Gastroesophageal sphincter (tissue), 3 donors: ENCODE results near the gene UMPS.

Experiments
- EP300 ChIP-seq: sonication (generic); formaldehyde crosslinking; IDR thresholded peaks from one replicate; pipeline ENCODE4 v1.6.1; 2017; ENCODE audit warnings: antibody characterized with exemption, mild to moderate bottlenecking
- POLR2A ChIP-seq, 2 donors: fragments of 450-650 bp; IDR thresholded peaks; one replicate each; pipeline ENCODE4 v1.6.1; 2017; ENCODE audit warnings: antibody characterized with exemption in 2 of 2, mild to moderate bottlenecking in 2 of 2, moderate library complexity in 1 of 2
- POLR2AphosphoS5 ChIP-seq: sonication (generic); formaldehyde crosslinking; IDR thresholded peaks from one replicate; pipeline ENCODE4 v1.6.1; 2017; ENCODE audit warnings: antibody characterized with exemption
- TF ChIP-seq, protein P1 (sequence below), 4 experiments: fragments of 200-600 bp in 2 of 4; fragments of 450-650 bp in 2 of 4; sonication (generic) in 1 of 4; IDR thresholded peaks; one replicate each; pipeline ENCODE4 v1.5.1; 2017 to 2019; ENCODE audit warnings: antibody characterized with exemption in 4 of 4, mild to moderate bottlenecking in 2 of 4, moderate library complexity in 2 of 4

- TF ChIP-seq, protein P1, sequence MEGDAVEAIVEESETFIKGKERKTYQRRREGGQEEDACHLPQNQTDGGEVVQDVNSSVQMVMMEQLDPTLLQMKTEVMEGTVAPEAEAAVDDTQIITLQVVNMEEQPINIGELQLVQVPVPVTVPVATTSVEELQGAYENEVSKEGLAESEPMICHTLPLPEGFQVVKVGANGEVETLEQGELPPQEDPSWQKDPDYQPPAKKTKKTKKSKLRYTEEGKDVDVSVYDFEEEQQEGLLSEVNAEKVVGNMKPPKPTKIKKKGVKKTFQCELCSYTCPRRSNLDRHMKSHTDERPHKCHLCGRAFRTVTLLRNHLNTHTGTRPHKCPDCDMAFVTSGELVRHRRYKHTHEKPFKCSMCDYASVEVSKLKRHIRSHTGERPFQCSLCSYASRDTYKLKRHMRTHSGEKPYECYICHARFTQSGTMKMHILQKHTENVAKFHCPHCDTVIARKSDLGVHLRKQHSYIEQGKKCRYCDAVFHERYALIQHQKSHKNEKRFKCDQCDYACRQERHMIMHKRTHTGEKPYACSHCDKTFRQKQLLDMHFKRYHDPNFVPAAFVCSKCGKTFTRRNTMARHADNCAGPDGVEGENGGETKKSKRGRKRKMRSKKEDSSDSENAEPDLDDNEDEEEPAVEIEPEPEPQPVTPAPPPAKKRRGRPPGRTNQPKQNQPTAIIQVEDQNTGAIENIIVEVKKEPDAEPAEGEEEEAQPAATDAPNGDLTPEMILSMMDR (IDR thresholded peaks at IDR 0.05), result no peak
- no peak for TF ChIP-seq POLR2A (IDR thresholded peaks at IDR 0.05)
- TF ChIP-seq EP300, result no peak
- no peak for TF ChIP-seq POLR2AphosphoS5
Observed at GRCh38 chr3:124768812-124769211, 38.6 kb downstream of the UMPS start.
